Breast epithelium (tissue), 4 donors: ENCODE measurements around the gene TRPM3. TPM values are rescaled to one million over a fixed set of nuclear protein-coding genes. Genes with fewer than 3 reads are reported as not detected.

Experiments
- DNase-seq, 2 donors: peaks; one replicate each; pipeline ENCODE4 v3.0.0-alpha.2; 2019; ENCODE audit warnings: low spot score in 2 of 2
- H3K27ac ChIP-seq, 2 donors: fragments of 200-600 bp; sonication (generic) in 1 of 2; one replicate each; pipeline ENCODE4 v1.5.1; 2016 to 2019; ENCODE audit warnings: mild to moderate bottlenecking in 1 of 2
- H3K27me3 ChIP-seq, 2 donors: fragments of 200-600 bp; sonication (generic) in 1 of 2; one replicate each; pipeline versions ENCODE4 v1.5.1 to v1.6.0; 2017 to 2019; ENCODE audit warnings: control low read depth in 1 of 2, mild to moderate bottlenecking in 1 of 2
- H3K36me3 ChIP-seq: fragments of 200-600 bp; one replicate; pipeline ENCODE4 v1.5.1; 2019
- H3K4me1 ChIP-seq, 2 donors: fragments of 200-600 bp; sonication (generic); one replicate each; pipeline ENCODE4 v1.5.1; 2016 to 2019; ENCODE audit warnings: control low read depth in 1 of 2
- H3K4me3 ChIP-seq, 3 donors: fragments of 200-600 bp; sonication (generic); 1 replicate in 2 of 3; 2 replicates in 1 of 3; pipeline ENCODE4 v1.5.1; 2016 to 2019; ENCODE audit warnings: mild to moderate bottlenecking in 3 of 3, moderate library complexity in 2 of 3
- H3K9me3 ChIP-seq, 2 donors: fragments of 200-600 bp; sonication (generic) in 1 of 2; one replicate each; pipeline ENCODE4 v1.5.1; 2016 to 2019; ENCODE audit warnings: control low read depth in 1 of 2
- CTCF ChIP-seq, 3 donors: fragments of 450-650 bp; IDR thresholded peaks; one replicate each; pipeline ENCODE4 v1.5.1; 2016 to 2017; ENCODE audit warnings: antibody characterized with exemption in 3 of 3, mild to moderate bottlenecking in 3 of 3, moderate library complexity in 3 of 3
- POLR2A ChIP-seq: fragments of 450-650 bp; IDR thresholded peaks from one replicate; pipeline ENCODE4 v1.6.1; 2016; ENCODE audit warnings: antibody characterized with exemption, mild to moderate bottlenecking, moderate library complexity
- POLR2AphosphoS5 ChIP-seq, 3 donors: sonication (generic); formaldehyde crosslinking; IDR thresholded peaks; one replicate each; pipeline ENCODE4 v1.6.1; 2017; ENCODE audit warnings: antibody characterized with exemption in 3 of 3
- intact Hi-C: fragments of 100-400 bp; cut with DNase I; formaldehyde crosslinking; loops from one replicate; pipeline ENCODE4 v1.15.1; 2023; ENCODE audit warnings: low total_unique reads
- total RNA-seq, 3 donors: library from RNA; depleted of rRNA; stranded (reverse); fragments of >200 nt; gene quantifications; one replicate each; pipeline ENCODE4 v1.1.0, GENCODE V29; 2016

TRPM3 gene
- total RNA-seq, 3 donors from 2014 or later = 0.33 to 0.88 (median 0.64) TPM

GRCh38 chr9:70987986-70988385, 133.4 kb downstream of the TRPM3 start:
- TF ChIP-seq CTCF (IDR thresholded peaks at IDR 0.05) = no peak

GRCh38 chr9:70986984-70987383, 134.4 kb downstream of the TRPM3 start:
- Histone ChIP-seq H3K9me3 (peaks cover 0 to 16% of the 10 kb centered on the region in 2 donors), H3K4me3 (no peak overlapping the region), H3K27ac (no peak overlapping the region), H3K36me3 (no peaks in the 10 kb centered on the region), H3K27me3 (no peaks in the 10 kb centered on the region), H3K4me1 (no peaks in the 10 kb centered on the region)
- DNase-seq = no peak
- TF ChIP-seq CTCF (IDR thresholded peaks at IDR 0.05) (no peak), POLR2A (no peak), POLR2AphosphoS5 (IDR thresholded peaks at IDR 0.05) (no peak)
- intact Hi-C loops = no loop called here

More at GRCh38 chr9:70987986-70988385, 133.4 kb downstream of the TRPM3 start:
- intact Hi-C loops = no loop called here
- Histone ChIP-seq H3K27ac (no peak overlapping the region), H3K4me1 (no peaks in the 10 kb centered on the region), H3K27me3 (no peaks in the 10 kb centered on the region), H3K4me3 (no peak overlapping the region), H3K36me3 (no peaks in the 10 kb centered on the region), H3K9me3 (peaks cover 0 to 16% of the 10 kb centered on the region in 2 donors)
- no peak for DNase-seq

GRCh38 chr9:70983723-70984295, 137.6 kb downstream of the TRPM3 start:
- Histone ChIP-seq H3K27ac (no peak overlapping the region), H3K4me1 (no peaks in the 10 kb centered on the region), H3K36me3 (no peaks in the 10 kb centered on the region), H3K9me3 (peaks cover 0 to 16% of the 10 kb centered on the region in 2 donors), H3K4me3 (no peak overlapping the region), H3K27me3 (no peaks in the 10 kb centered on the region)
- DNase-seq = no peak
- intact Hi-C loops = no loop called here
- TF ChIP-seq CTCF (IDR thresholded peaks at IDR 0.05) (no peak), POLR2AphosphoS5 (IDR thresholded peaks at IDR 0.05) (no peak), POLR2A (no peak)

- intact Hi-C loops = no loop called here
- Histone ChIP-seq H3K27me3 (no peaks in the 10 kb centered on the region), H3K36me3 (no peaks in the 10 kb centered on the region), H3K4me1 (no peaks in the 10 kb centered on the region), H3K27ac (no peak overlapping the region), H3K9me3 (peaks cover 0 to 16% of the 10 kb centered on the region in 2 donors), H3K4me3 (no peak overlapping the region)
- DNase-seq = no peak
- TF ChIP-seq POLR2AphosphoS5 (IDR thresholded peaks at IDR 0.05) (no peak), CTCF (IDR thresholded peaks at IDR 0.05) (no peak), POLR2A (no peak)
Observed at GRCh38 chr9:70981312-70981711, 140.1 kb downstream of the TRPM3 start.

GRCh38 chr9:70979966-70980365, 141.5 kb downstream of the TRPM3 start:
- Histone ChIP-seq H3K27me3 (no peaks in the 10 kb centered on the region), H3K4me1 (no peaks in the 10 kb centered on the region), H3K27ac (no peak overlapping the region), H3K36me3 (no peaks in the 10 kb centered on the region), H3K9me3 (peaks cover 0 to 16% of the 10 kb centered on the region in 2 donors), H3K4me3 (no peak overlapping the region)
- DNase-seq = no peak
- intact Hi-C loops = no loop called here
- TF ChIP-seq POLR2A (no peak), CTCF (IDR thresholded peaks at IDR 0.05) (no peak), POLR2AphosphoS5 (IDR thresholded peaks at IDR 0.05) (no peak)
